Mammary epithelial cell (primary cell): ENCODE data around the gene VCX3B.

Experiments
- CTCF ChIP-seq, 2 donors: IDR thresholded peaks in 1 of 2; conservative IDR thresholded peaks in 1 of 2; 2 replicates each; pipeline ENCODE4 v1.5.1; 2011 to 2012; ENCODE audit warnings: inconsistent platforms in 2 of 2, low read length in 2 of 2, mild to moderate bottlenecking in 2 of 2, control low read depth in 1 of 2, low read depth in 1 of 2; ENCODE audit not compliant: insufficient read depth in 1 of 2; ENCODE audit errors: extremely low read depth in 1 of 2
- EZH2 ChIP-seq: IDR thresholded peaks from 2 replicates; pipeline ENCODE4 v1.6.1; 2012; ENCODE audit warnings: low read length, inconsistent platforms, borderline replicate concordance

GRCh38 chrX:8430444-8430843, 34.2 kb upstream of the VCX3B start:
- TF ChIP-seq CTCF (conservative IDR thresholded peaks at IDR 0.05 in 1 of 2, IDR thresholded peaks at IDR 0.05 in 1 of 2; ENCODE audit: extremely low read depth in 1 of 2, insufficient read depth in 1 of 2, low read depth in 1 of 2, low read length in 2 of 2) (no peak), EZH2 (no peak)
